Measurements from ENCODE around the gene GBP6. TPM values are rescaled to one million over a fixed set of nuclear protein-coding genes. Genes with fewer than 3 reads are reported as not detected.

The GBP6 gene
- total and polyA plus RNA-seq, 11 donors, result 0.03 to 0.67 (median 0.13) TPM; not detected in 5

GRCh38 chr1:89347296-89347695 lies 16.6 kb upstream of the GBP6 start:
- Histone ChIP-seq H3K4me3 (no peak overlapping the region), H3K36me3 (no peaks in the 10 kb centered on the region), H3K27ac (no peak overlapping the region), H3K9me3 (peaks cover 0 to 13% (median 0%) of the 10 kb centered on the region in 12 donors), H3K27me3 (no peaks in the 10 kb centered on the region), H3K4me1 (no peaks in the 10 kb centered on the region)
- 51 to 83% (median 57%) methylated on average over 2 of the region's 2 CpGs for WGBS, 4 donors
- DNase-seq, result no peak
- no peak for ATAC-seq
- TF ChIP-seq CTCF (IDR thresholded peaks at IDR 0.05), result no peak
- no peak for TF ChIP-seq POLR2A (IDR thresholded peaks at IDR 0.05)
- intact Hi-C loops (cut with DNase I), result no loop called here

- no peak overlapping the region for H3K27ac ChIP-seq
- ATAC-seq, result no peak
- 84 to 91% (median 89%) methylated on average over 2 of the region's 2 CpGs for WGBS, 4 donors
These were observed 13.6 kb upstream of the GBP6 start for GRCh38 chr1:89350298-89350697.

GRCh38 chr1:89351597-89352311 lies 12.1 kb upstream of the GBP6 start:
- intact Hi-C loops (cut with DNase I), result loop anchor here in 7 of 10 donors (10.0 kb wide), 4 partner anchors 87 to 267 kb away; partner anchors contain the start of gene GBP4 (in 3 of the 7)

More at GRCh38 chr1:89350298-89350697, 13.6 kb upstream of the GBP6 start:
- TF ChIP-seq POLR2A (IDR thresholded peaks at IDR 0.05), result no peak
- no peak for TF ChIP-seq CTCF (IDR thresholded peaks at IDR 0.05)
- H3K9me3 ChIP-seq, result no peaks in the 10 kb centered on the region
- peaks cover 0 to 9% (median 0%) of the 10 kb centered on the region in 12 donors for H3K4me1 ChIP-seq
- DNase-seq, result no peak
- no peaks in the 10 kb centered on the region for H3K27me3 ChIP-seq
- H3K4me3 ChIP-seq, result no peak overlapping the region
- intact Hi-C loops (cut with DNase I), result loop anchor here in 7 of 10 donors (10.0 kb wide), 4 partner anchors 85 to 265 kb away; partner anchors contain the start of gene GBP4 (in 3 of the 7)
- H3K36me3 ChIP-seq, result no peaks in the 10 kb centered on the region

More at GRCh38 chr1:89351597-89352311, 12.1 kb upstream of the GBP6 start:
- no peak for TF ChIP-seq POLR2A (IDR thresholded peaks at IDR 0.05)
- TF ChIP-seq CTCF (IDR thresholded peaks at IDR 0.05), result no peak
- Histone ChIP-seq H3K4me1 (peaks cover 0 to 9% (median 0%) of the 10 kb centered on the region in 12 donors), H3K27me3 (no peaks in the 10 kb centered on the region), H3K9me3 (no peaks in the 10 kb centered on the region), H3K4me3 (no peak overlapping the region), H3K27ac (peak overlapping the region in 1 of 12 donors; percentile 73), H3K36me3 (no peaks in the 10 kb centered on the region)
- ATAC-seq (peak in 1 of 4 donors; percentile 70), DNase-seq (no peak)
- WGBS, 4 donors, result 30 to 67% (median 44%) methylated on average over 1 of the region's 1 CpG

Measured in heart left ventricle (tissue), 16 donors.